GM12891 (cell line): ENCODE data around the gene TIGAR.

Experiments used
- DNase-seq: peaks from one replicate; pipeline ENCODE4 v3.0.0; 2011; ENCODE audit warnings: low spot score; ENCODE audit not compliant: insufficient read length
- FAIRE-seq: peaks from 2 replicates; lab custom pipeline; 2011; peaks lifted over from hg19 to GRCh38; lab: Jason Lieb, UNC
- PAX5 ChIP-seq: IDR thresholded peaks from 2 replicates; pipeline ENCODE4 v1.6.1; 2011; ENCODE audit warnings: low read length, moderate library complexity, mild to moderate bottlenecking; ENCODE audit not compliant: insufficient read depth, severe bottlenecking
- POLR2A ChIP-seq: IDR thresholded peaks from 2 replicates; pipeline ENCODE4 v1.6.1; 2011; ENCODE audit warnings: low read depth, low read length, control low read depth
- POLR2AphosphoS5 ChIP-seq: IDR thresholded peaks from 2 replicates; pipeline ENCODE4 v1.6.1; 2011; ENCODE audit warnings: low read depth, low read length, control low read depth
- POU2F2 ChIP-seq: IDR thresholded peaks from 2 replicates; pipeline ENCODE4 v1.6.1; 2011; ENCODE audit warnings: low read depth, mild to moderate bottlenecking, control low read depth, low read length, moderate library complexity
- SPI1 ChIP-seq: IDR thresholded peaks from 2 replicates; pipeline ENCODE4 v1.6.1; 2011; ENCODE audit warnings: low read depth, low read length, control low read depth
- TAF1 ChIP-seq: IDR thresholded peaks from 2 replicates; pipeline ENCODE4 v1.6.1; 2011; ENCODE audit warnings: low read depth, low read length, control low read depth

The TIGAR gene

GRCh38 chr12:4288296-4289131, 32.5 kb upstream of the TIGAR start:
- TF ChIP-seq PAX5 = no peak
- DNase-seq = no peak
- FAIRE-seq = peak; percentile 50

DNA sequence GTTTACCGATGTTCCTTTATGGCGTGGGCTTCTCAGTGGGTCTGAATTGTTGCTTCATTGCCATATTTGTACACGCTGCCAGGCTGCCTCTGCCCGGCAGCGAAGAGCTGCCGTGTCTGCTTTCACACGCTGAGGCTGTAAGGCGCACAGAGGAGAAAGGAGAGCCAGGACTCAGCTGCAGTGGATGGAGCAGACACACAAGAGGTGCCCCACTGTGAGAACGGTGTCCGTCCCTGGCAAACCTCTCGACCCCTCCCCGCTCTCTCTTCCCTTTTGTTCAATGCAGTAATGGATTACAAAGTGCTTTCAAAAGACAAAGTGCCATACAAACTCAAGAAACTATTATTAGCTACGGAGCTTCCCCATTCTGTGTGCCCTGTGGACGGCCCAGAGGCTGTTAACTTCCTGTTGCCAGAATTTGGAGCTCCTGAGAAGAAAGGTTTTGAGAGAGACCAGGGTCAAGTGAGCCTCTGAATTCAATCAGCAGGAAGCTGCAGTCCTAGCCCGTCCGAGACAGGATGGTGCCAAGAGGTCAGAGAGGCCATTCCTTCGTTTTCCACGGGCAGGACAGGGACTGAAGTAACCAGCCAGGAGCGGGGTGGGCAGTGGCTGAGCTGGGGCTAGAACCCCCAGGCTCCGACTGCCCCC, 31.7 kb upstream of the TIGAR start:
- DNase-seq (no peak), FAIRE-seq (no peak)
- TF ChIP-seq POLR2A (no peak), SPI1 (no peak), POLR2AphosphoS5 (peak; percentile 48), POU2F2 (no peak), PAX5 (no peak)

- DNase-seq (no peak), FAIRE-seq (no peak)
- no peak for TF ChIP-seq POLR2A
- no peak for TF ChIP-seq PAX5
- no peak for TF ChIP-seq POLR2AphosphoS5
- TF ChIP-seq TAF1 = no peak
- no peak for TF ChIP-seq SPI1
- no peak for TF ChIP-seq POU2F2
Observed at GRCh38 chr12:4289998-4290790, 30.8 kb upstream of the TIGAR start.

GRCh38 chr12:4292341-4293073, 28.5 kb upstream of the TIGAR start:
- DNase-seq (no peak), FAIRE-seq (no peak)
- peak; percentile 48 for TF ChIP-seq POLR2AphosphoS5
- no peak for TF ChIP-seq POU2F2
- no peak for TF ChIP-seq TAF1

DNA sequence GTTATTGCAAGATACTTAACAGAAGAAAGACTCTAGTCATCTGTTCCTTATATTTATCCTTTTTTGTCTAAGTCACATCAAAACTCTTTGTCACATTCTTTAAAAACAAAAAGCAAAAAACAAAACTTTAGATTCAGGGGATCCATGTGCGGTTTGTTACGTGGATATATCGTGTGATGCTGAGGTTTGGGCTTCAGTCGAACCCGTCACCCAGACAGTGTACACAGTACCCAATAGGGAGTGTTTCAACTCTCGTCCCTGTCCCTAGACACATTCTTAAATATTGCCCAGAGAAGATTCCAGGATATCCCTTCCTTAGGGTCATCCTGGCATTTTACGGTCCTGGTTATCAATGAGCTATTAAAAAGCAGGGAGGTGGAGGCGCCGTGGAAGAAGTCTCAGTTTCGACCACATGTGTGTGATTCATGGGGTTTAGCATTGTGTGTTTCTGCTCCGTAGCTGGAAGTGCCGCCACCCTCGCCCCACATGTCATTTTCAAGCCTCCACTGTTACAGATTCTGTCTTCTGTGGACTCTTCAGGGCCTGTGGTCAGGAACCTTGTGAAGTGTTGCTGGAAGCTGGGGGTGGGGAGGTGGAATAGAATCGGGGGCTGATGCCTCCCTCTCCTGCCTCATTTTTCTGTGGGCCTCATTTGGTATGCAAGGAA, 27.6 kb upstream of the TIGAR start:
- peak; percentile 9 for FAIRE-seq

GRCh38 chr12:4293966-4294505, 27.0 kb upstream of the TIGAR start:
- TF ChIP-seq POLR2A (no peak; the same call in 1 of the 2 replicates), POU2F2 (no peak), SPI1 (no peak), PAX5 (no peak), TAF1 (no peak), POLR2AphosphoS5 (no peak; the same call in 1 of the 2 replicates)

More for the DNA sequence above, 27.6 kb upstream of the TIGAR start:
- no peak for DNase-seq
- TF ChIP-seq POLR2A (no peak; the same call in 1 of the 2 replicates), PAX5 (no peak), TAF1 (no peak), SPI1 (no peak), POU2F2 (no peak), POLR2AphosphoS5 (no peak)

GRCh38 chr12:4296751-4297150, 24.3 kb upstream of the TIGAR start:
- FAIRE-seq (no peak), DNase-seq (no peak)
- TF ChIP-seq POLR2AphosphoS5 = no peak
- TF ChIP-seq POLR2A = peak; percentile 48; the same call in 1 of the 2 replicates
- no peak for TF ChIP-seq SPI1

More at GRCh38 chr12:4293966-4294505, 27.0 kb upstream of the TIGAR start:
- DNase-seq (no peak), FAIRE-seq (no peak)

DNA sequence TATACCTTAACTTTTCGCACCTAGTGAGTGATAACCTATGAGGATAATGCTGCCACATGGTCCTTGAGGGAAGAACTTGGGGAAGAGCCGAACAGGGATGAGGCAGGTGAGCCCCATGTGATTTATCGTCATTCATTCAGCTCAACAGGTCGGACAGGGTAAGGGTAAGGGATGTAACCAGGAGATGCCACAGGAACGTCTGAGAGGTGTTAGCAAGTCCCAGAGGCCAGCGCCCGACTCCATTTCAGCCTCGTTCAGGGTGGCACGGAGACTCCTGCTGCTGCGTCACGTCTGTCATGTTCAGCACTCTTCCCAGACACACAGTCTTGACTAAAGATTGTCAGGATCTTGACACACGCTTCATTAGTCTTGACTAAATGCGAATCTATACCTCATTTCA, 23.4 kb upstream of the TIGAR start:
- DNase-seq (no peak), FAIRE-seq (peak; percentile 26)
- 0 out of 2 replicates have a peak, but pooled peaks have one; percentile 66 for TF ChIP-seq POLR2AphosphoS5
- 0 out of 2 replicates have a peak, but pooled peaks have one; percentile 38 for TF ChIP-seq POLR2A
- TF ChIP-seq POU2F2 = no peak
- no peak for TF ChIP-seq SPI1
